Measurements from ENCODE around the gene SMYD3. TPM values are rescaled to one million over a fixed set of nuclear protein-coding genes. Genes with fewer than 3 reads are reported as not detected.
A peak's percentile ranks its signal among the peaks of the same experiment; 100 is the strongest.

Gene SMYD3
- total and polyA plus RNA-seq, 2 of the 4 experiments (the other 2 are of a cell fraction) = 26.5 to 37.6 TPM

- no peak overlapping the region; the same call in 1 of the 2 replicates for H3K23ac ChIP-seq (ENCODE audit: low read depth, low read length)
- H2AFZ ChIP-seq (replicated peaks; ENCODE audit: low read length, poor library complexity) = no peak overlapping the region
- peak overlapping the region; percentile 10; the same call in 1 of the 2 replicates for H2AK5ac ChIP-seq (ENCODE audit: low read depth, low read length)
- H3K14ac ChIP-seq (replicated peaks; ENCODE audit: low read depth, low read length) = no peak overlapping the region
- H3K27me3 ChIP-seq (ENCODE audit: control insufficient read depth, insufficient read depth, low read length) = no peaks in the 10 kb centered on the region
- intact Hi-C loops (cut with micrococcal nuclease) (no loop called here), dilution Hi-C loops (cut with HindIII; ENCODE audit: low sequenced_read_pairs, unreplicated experiment) (no loop called here), in situ Hi-C loops (cut with MboI; ENCODE audit: low sequenced_read_pairs) (no loop called here)
- no peak for TF ChIP-seq BHLHE40 (IDR thresholded peaks at IDR 0.05; ENCODE audit: low read depth, low read length)
- TF ChIP-seq FOS (IDR thresholded peaks at IDR 0.05; ENCODE audit: low read depth, low read length) = no peak
- TF ChIP-seq RAD21 (IDR thresholded peaks at IDR 0.05; ENCODE audit: low read length) = no peak
- no peak for TF ChIP-seq MXI1 (IDR thresholded peaks at IDR 0.05; ENCODE audit: borderline replicate concordance, low read depth, low read length)
- TF ChIP-seq SMC3 (IDR thresholded peaks at IDR 0.05; ENCODE audit: low read depth, low read length) = no peak
- no peak for TF ChIP-seq CTCF (conservative IDR thresholded peaks at IDR 0.05; ENCODE audit: low read depth, low read length)
- H3K4ac ChIP-seq (ENCODE audit: low read depth, low read length) = no peak overlapping the region
- ChIA-PET POLR2A (ENCODE audit: unreplicated experiment) (no interaction called here), CTCF (no interaction called here)
- H3K56ac ChIP-seq (ENCODE audit: extremely low read depth, insufficient read depth, low read length) = no peak overlapping the region
- peak overlapping the region in 1 of 2 experiments; percentile 2; a peak in 1 of 4 replicates for H4K8ac ChIP-seq (ENCODE audit: low read depth in 2 of 2, low read length in 2 of 2)
- no TSS peak for BruUV-seq (replicated peaks)
- 0 out of 4 replicates have a peak, but pooled peaks cover 0 to 3% of the 10 kb centered on the region in 2 experiments for H3K79me1 ChIP-seq (ENCODE audit: low read depth in 1 of 2, low read length in 2 of 2)
- H4K5ac ChIP-seq (ENCODE audit: low read depth, low read length) = no peak overlapping the region; the same call in 1 of the 2 replicates
- H3K9ac ChIP-seq (ENCODE audit: low read depth, low read length) = no peak overlapping the region
- peaks cover 6% of the 10 kb centered on the region; the same call in 1 of the 2 replicates for H3K4me1 ChIP-seq (ENCODE audit: control insufficient read depth, insufficient read depth, low read length)
- no peak overlapping the region for H2AK9ac ChIP-seq (replicated peaks; ENCODE audit: low read depth, low read length, poor library complexity)
- H3K27ac ChIP-seq (ENCODE audit: insufficient read depth, low read length) = no peak overlapping the region
- no peaks in the 10 kb centered on the region for H3K36me3 ChIP-seq (ENCODE audit: control insufficient read depth, insufficient read depth, low read length)
- no peak overlapping the region for H2BK5ac ChIP-seq (ENCODE audit: low read depth, low read length, poor library complexity, severe bottlenecking)
- H3K9me3 ChIP-seq (ENCODE audit: control insufficient read depth, insufficient read depth, low read length) = no peaks in the 10 kb centered on the region
- 0 out of 2 replicates have a peak overlapping the region, but pooled peaks have one; percentile 34 for H4K91ac ChIP-seq (ENCODE audit: insufficient read depth, low read depth, low read length)
- DNase-seq (peak; percentile 55), ATAC-seq (ENCODE audit: low read depth) (no peak; the same call in 1 of the 2 replicates)
- no peak overlapping the region for H3K4me3 ChIP-seq (ENCODE audit: insufficient read depth, low read depth, low read length)
- peak overlapping the region; percentile 27; the same call in 1 of the 2 replicates for H3K18ac ChIP-seq (ENCODE audit: low read depth, low read length)
- no CpG with 5 or more reads among the region's 4 CpGs for WGBS, 2 experiments (ENCODE audit: extremely low coverage in 2 of 2, insufficient read length in 1 of 2)
- no peak overlapping the region for H3K4me2 ChIP-seq (ENCODE audit: low read depth, low read length)
- H4K20me1 ChIP-seq (ENCODE audit: insufficient read depth, low read length) = no peaks in the 10 kb centered on the region
- H2BK20ac ChIP-seq (ENCODE audit: low read depth, low read length) = no peak overlapping the region
- peak overlapping the region; percentile 76; the same call in 2 of the 3 replicates for H2BK15ac ChIP-seq (ENCODE audit: low read depth, low read length)
- H2BK120ac ChIP-seq (ENCODE audit: low read depth, low read length) = no peak overlapping the region
- no peaks in the 10 kb centered on the region for H3K9me1 ChIP-seq (ENCODE audit: insufficient read depth, low read length)
Measured at GRCh38 chr1:245956225-245956624, 550.9 kb downstream of the SMYD3 start.
